Measurements from ENCODE around the gene ARMC7. TPM values are rescaled to one million over a fixed set of nuclear protein-coding genes. Genes with fewer than 3 reads are reported as not detected.

The ARMC7 gene
- total and polyA plus RNA-seq, 2 of the 13 experiments (the other 11 are each of a cell fraction or from before 2014, with no cell fraction given): 3.9 to 4.2 TPM

DNA sequence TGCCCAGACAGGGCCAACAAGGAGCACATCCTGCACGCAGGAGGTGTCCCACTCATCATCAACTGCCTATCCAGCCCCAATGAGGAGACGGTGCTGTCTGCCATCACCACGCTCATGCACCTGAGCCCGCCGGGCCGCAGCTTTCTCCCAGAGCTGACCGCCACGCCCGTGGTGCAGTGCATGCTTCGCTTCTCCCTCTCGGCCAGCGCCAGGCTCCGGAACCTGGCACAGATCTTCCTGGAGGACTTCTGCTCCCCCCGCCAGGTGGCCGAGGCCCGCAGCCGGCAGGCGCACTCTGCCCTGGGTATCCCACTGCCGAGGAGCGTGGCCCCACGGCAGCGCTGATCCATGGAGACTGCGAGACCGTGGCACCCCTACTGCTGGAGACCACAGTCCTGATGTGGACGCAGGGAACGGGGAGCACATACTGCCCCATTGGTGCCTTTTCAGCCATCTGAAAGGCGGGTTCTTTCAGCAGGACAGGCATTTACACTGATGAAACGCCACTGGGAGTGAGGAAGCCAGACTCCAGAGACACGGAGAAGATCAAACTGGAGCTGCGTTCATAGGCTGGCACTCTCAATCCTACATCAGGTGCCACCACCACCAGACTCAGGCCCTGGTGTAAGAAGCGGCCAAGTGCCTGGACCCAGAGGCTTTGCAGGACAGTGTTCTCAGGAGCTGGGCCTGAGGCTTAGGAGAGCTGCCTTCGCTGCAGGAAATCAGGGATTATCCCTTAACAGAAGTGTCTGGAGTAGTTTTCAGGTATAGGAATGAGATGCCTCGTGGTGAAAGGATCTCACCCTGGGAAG lies 19.1 kb downstream of the ARMC7 start (continued):
- TF ChIP-seq AKNA (CRISPR knock-in tag; IDR thresholded peaks at IDR 0.05; ENCODE audit: borderline replicate concordance): no peak
- TF ChIP-seq ZNF510 (CRISPR knock-in tag; IDR thresholded peaks at IDR 0.05; ENCODE audit: low read depth): no peak
- peak; percentile 10; the same call in 1 of the 2 replicates for TF ChIP-seq ZNF687 (CRISPR knock-in tag; IDR thresholded peaks at IDR 0.05)
- TF ChIP-seq, protein P1, sequence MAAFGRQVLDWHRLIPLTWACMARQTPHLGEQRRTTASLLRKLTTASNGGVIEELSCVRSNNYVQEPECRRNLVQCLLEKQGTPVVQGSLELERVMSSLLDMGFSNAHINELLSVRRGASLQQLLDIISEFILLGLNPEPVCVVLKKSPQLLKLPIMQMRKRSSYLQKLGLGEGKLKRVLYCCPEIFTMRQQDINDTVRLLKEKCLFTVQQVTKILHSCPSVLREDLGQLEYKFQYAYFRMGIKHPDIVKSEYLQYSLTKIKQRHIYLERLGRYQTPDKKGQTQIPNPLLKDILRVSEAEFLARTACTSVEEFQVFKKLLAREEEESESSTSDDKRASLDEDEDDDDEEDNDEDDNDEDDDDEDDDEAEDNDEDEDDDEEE (CRISPR knock-in tag; IDR thresholded peaks at IDR 0.05): no peak
- TF ChIP-seq, protein P2, sequence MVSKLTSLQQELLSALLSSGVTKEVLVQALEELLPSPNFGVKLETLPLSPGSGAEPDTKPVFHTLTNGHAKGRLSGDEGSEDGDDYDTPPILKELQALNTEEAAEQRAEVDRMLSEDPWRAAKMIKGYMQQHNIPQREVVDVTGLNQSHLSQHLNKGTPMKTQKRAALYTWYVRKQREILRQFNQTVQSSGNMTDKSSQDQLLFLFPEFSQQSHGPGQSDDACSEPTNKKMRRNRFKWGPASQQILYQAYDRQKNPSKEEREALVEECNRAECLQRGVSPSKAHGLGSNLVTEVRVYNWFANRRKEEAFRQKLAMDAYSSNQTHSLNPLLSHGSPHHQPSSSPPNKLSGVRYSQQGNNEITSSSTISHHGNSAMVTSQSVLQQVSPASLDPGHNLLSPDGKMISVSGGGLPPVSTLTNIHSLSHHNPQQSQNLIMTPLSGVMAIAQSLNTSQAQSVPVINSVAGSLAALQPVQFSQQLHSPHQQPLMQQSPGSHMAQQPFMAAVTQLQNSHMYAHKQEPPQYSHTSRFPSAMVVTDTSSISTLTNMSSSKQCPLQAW (CRISPR knock-in tag; IDR thresholded peaks at IDR 0.05): no peak
- no peak for TF ChIP-seq SKI (IDR thresholded peaks at IDR 0.05; ENCODE audit: partially characterized antibody)
- TF ChIP-seq ZC3H4 (CRISPR knock-in tag; IDR thresholded peaks at IDR 0.05; ENCODE audit: borderline replicate concordance): no peak
- no peak for TF ChIP-seq ZSCAN29 (CRISPR knock-in tag; conservative IDR thresholded peaks at IDR 0.05)
- no peak for TF ChIP-seq ZNF879 (CRISPR knock-in tag; IDR thresholded peaks at IDR 0.05)
- 0 out of 2 replicates have a peak, but pooled peaks have one; percentile 36 for TF ChIP-seq ZNF776 (CRISPR knock-in tag; IDR thresholded peaks at IDR 0.05)
- no peak for TF ChIP-seq CCDC6 (CRISPR knock-in tag; IDR thresholded peaks at IDR 0.05)
- TF ChIP-seq ZBTB14 (CRISPR knock-in tag; IDR thresholded peaks at IDR 0.05): 0 out of 2 replicates have a peak, but pooled peaks have one; percentile 11
